Endodermal cell (in vitro differentiated cells): ENCODE results near the gene DBNDD2. TPM values are rescaled to one million over a fixed set of nuclear protein-coding genes. Genes with fewer than 3 reads are reported as not detected.

Experiments used
- DNase-seq: peaks from one replicate; pipeline ENCODE4 v3.0.0-alpha.2; 2017
- H3K27ac ChIP-seq: 2 replicates; pipeline ENCODE4 v1.5.1; 2013; ENCODE audit warnings: mild to moderate bottlenecking, low read depth, low read length, moderate library complexity
- H3K27me3 ChIP-seq: 2 replicates; pipeline ENCODE4 v1.6.1; 2013; ENCODE audit warnings: mild to moderate bottlenecking, low read length, moderate library complexity; ENCODE audit not compliant: insufficient read depth, control insufficient read depth, poor library complexity, severe bottlenecking
- H3K36me3 ChIP-seq: 2 replicates; pipeline ENCODE4 v1.7.0; 2013; ENCODE audit warnings: mild to moderate bottlenecking, low read length, moderate library complexity; ENCODE audit not compliant: control insufficient read depth, insufficient read depth
- H3K4me1 ChIP-seq: one replicate; pipeline ENCODE4 v1.7.0; 2013; ENCODE audit warnings: low read length; ENCODE audit not compliant: control insufficient read depth, insufficient read depth
- H3K4me3 ChIP-seq: 2 replicates; pipeline ENCODE4 v1.5.1; 2013; ENCODE audit warnings: mild to moderate bottlenecking, low read length, moderate library complexity
- H3K9ac ChIP-seq: 2 replicates; pipeline ENCODE4 v1.6.1; 2013; ENCODE audit warnings: mild to moderate bottlenecking, low read length, moderate library complexity; ENCODE audit not compliant: poor library complexity, severe bottlenecking; ENCODE audit errors: extremely low read depth
- H3K9me3 ChIP-seq: 2 replicates; pipeline ENCODE4 v1.6.1; 2013; ENCODE audit warnings: mild to moderate bottlenecking, low read length, moderate library complexity; ENCODE audit not compliant: control insufficient read depth
- H3K27ac Mint-ChIP-seq: 2 replicates; pipeline ENCODE4 v1.8.0; 2020; ENCODE audit warnings: mixed read lengths
- H3K27me3 Mint-ChIP-seq: 2 replicates; pipeline ENCODE4 v1.8.0; 2021; ENCODE audit warnings: mild to moderate bottlenecking, mixed read lengths; ENCODE audit not compliant: insufficient read depth
- H3K36me3 Mint-ChIP-seq: 2 replicates; pipeline ENCODE4 v1.8.0; 2020; ENCODE audit warnings: low read depth, mixed read lengths
- H3K4me1 Mint-ChIP-seq: 2 replicates; pipeline ENCODE4 v1.8.0; 2020; ENCODE audit warnings: mixed read lengths
- H3K4me3 Mint-ChIP-seq: 2 replicates; pipeline ENCODE4 v1.8.0; 2020; ENCODE audit warnings: mild to moderate bottlenecking, moderate library complexity, mixed read lengths
- H3K9me3 Mint-ChIP-seq: 2 replicates; pipeline ENCODE4 v1.8.0; 2020; ENCODE audit warnings: mild to moderate bottlenecking, mixed read lengths
- WGBS, 2 experiments: methylation state at CpG; one replicate each; pipeline versions ENCODE4 v1.1.5 to v1.1.7; 2013; ENCODE audit warnings: missing lambda C conversion rate in 2 of 2, mixed read lengths in 1 of 2; ENCODE audit not compliant: insufficient coverage in 1 of 2, insufficient read length in 1 of 2; 5-methylcytosine and 5-hydroxymethylcytosine counted together
- total RNA-seq, 2 donors: library from RNA; stranded (reverse); fragmentation: NEBNext Ultra II Directional in 1 of 2; extraction: Animal tissue kit (Norgen Biotek cat#: 25700) in 1 of 2; gene quantifications; 2 replicates in 1 of 2; 3 replicates in 1 of 2; pipeline ENCODE4 v1.2.1, GENCODE V29; 2021
- TF ChIP-seq, protein P1 (sequence below): fragments of 200-600 bp; sonication (generic); conservative IDR thresholded peaks from 2 replicates; pipeline ENCODE4 v1.5.0; 2021; ENCODE audit warnings: antibody characterized with exemption, mild to moderate bottlenecking

Gene DBNDD2
- total RNA-seq, 2 donors from 2014 or later = 63.2 to 69.1 TPM

DNA sequence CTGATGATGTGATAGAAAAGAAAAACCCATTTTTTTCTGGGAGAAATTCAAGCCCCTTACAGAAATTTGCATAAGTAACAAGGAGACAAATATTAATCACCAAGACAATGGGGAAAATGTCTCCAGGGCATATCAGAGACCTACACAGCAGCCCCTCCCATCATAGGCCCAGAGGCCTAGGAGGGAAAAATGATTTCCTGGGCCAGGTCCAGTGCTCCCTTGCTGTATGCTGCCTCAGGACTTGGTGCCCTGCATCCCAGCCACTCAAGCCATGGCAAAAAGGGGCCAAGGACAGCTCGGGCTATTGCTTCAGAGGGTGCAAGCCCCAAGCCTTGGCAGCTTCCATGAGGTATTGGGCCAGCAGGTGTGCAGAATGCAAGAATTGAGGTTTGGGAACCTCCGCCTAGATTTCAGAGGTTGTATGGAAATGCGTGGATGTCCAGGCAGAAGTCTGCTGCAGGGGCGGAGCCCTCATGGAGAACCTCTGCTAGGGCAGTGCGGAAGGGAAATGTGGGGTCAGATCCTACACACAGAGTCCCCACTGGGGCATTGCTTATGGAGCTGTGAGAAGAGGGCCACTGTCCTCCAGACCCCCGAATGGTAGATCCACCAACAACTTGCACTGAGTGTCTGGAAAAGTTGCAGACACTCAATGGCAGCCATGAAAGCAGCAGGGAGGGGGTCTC is 7.6 kb upstream of the DBNDD2 start:
- Mint-ChIP-seq H3K36me3 (peaks cover 26% of the 10 kb centered on the region), H3K4me1 (peaks cover 3% of the 10 kb centered on the region), H3K27ac (no peak overlapping the region), H3K9me3 (peaks cover 38% of the 10 kb centered on the region), H3K27me3 (peaks cover 30% of the 10 kb centered on the region), H3K4me3 (no peak overlapping the region)
- no peak overlapping the region for H3K9ac ChIP-seq
- WGBS, 2 experiments = 92 to 100% methylated on average over 2 to 6 of the region's 6 CpGs
- H3K27me3 ChIP-seq = no peaks in the 10 kb centered on the region
- H3K36me3 ChIP-seq = peaks cover 9% of the 10 kb centered on the region
- TF ChIP-seq, protein P1, sequence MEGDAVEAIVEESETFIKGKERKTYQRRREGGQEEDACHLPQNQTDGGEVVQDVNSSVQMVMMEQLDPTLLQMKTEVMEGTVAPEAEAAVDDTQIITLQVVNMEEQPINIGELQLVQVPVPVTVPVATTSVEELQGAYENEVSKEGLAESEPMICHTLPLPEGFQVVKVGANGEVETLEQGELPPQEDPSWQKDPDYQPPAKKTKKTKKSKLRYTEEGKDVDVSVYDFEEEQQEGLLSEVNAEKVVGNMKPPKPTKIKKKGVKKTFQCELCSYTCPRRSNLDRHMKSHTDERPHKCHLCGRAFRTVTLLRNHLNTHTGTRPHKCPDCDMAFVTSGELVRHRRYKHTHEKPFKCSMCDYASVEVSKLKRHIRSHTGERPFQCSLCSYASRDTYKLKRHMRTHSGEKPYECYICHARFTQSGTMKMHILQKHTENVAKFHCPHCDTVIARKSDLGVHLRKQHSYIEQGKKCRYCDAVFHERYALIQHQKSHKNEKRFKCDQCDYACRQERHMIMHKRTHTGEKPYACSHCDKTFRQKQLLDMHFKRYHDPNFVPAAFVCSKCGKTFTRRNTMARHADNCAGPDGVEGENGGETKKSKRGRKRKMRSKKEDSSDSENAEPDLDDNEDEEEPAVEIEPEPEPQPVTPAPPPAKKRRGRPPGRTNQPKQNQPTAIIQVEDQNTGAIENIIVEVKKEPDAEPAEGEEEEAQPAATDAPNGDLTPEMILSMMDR = no peak
- H3K4me1 ChIP-seq = no peaks in the 10 kb centered on the region
- no peak for DNase-seq
- H3K9me3 ChIP-seq = peaks cover 58% of the 10 kb centered on the region
- H3K27ac ChIP-seq = no peak overlapping the region
- peak overlapping the region; percentile 53 for H3K4me3 ChIP-seq

- no peaks in the 10 kb centered on the region for H3K27me3 ChIP-seq
- Mint-ChIP-seq H3K36me3 (peaks cover 26% of the 10 kb centered on the region), H3K9me3 (peaks cover 38% of the 10 kb centered on the region), H3K4me1 (peaks cover 9% of the 10 kb centered on the region), H3K4me3 (no peak overlapping the region), H3K27me3 (peaks cover 37% of the 10 kb centered on the region), H3K27ac (no peak overlapping the region)
- no peak overlapping the region for H3K9ac ChIP-seq
- TF ChIP-seq, protein P1 = no peak
- WGBS, 2 experiments = 95% methylated on average over 1 of the region's 1 CpG; no CpG with 5 or more reads in 1 of the 2 experiments
- H3K4me3 ChIP-seq = no peak overlapping the region
- H3K36me3 ChIP-seq = peaks cover 11% of the 10 kb centered on the region
- no peak overlapping the region for H3K27ac ChIP-seq
- DNase-seq = no peak
- H3K4me1 ChIP-seq = no peaks in the 10 kb centered on the region
- H3K9me3 ChIP-seq = peaks cover 51% of the 10 kb centered on the region
Observed at GRCh38 chr20:45402946-45403345, 5.1 kb upstream of the DBNDD2 start.

GRCh38 chr20:45404438-45404837 is 3.7 kb upstream of the DBNDD2 start:
- 100% methylated on average over 1 of the region's 1 CpG; no CpG with 5 or more reads in 1 of the 2 experiments for WGBS, 2 experiments
- no peaks in the 10 kb centered on the region for H3K27me3 ChIP-seq
- peaks cover 32% of the 10 kb centered on the region for H3K36me3 Mint-ChIP-seq
- peaks cover 33% of the 10 kb centered on the region for H3K27me3 Mint-ChIP-seq
- no peak overlapping the region for H3K4me3 ChIP-seq
- H3K9me3 ChIP-seq = peaks cover 41% of the 10 kb centered on the region
- H3K4me3 Mint-ChIP-seq = peak overlapping the region; percentile 82
- no peak overlapping the region for H3K27ac Mint-ChIP-seq
- TF ChIP-seq, protein P1 = no peak
- peaks cover 4% of the 10 kb centered on the region for H3K4me1 ChIP-seq
- no peak overlapping the region for H3K9ac ChIP-seq
- peaks cover 30% of the 10 kb centered on the region for H3K9me3 Mint-ChIP-seq
- DNase-seq = no peak
- H3K4me1 Mint-ChIP-seq = peaks cover 11% of the 10 kb centered on the region
- no peak overlapping the region for H3K27ac ChIP-seq
- peaks cover 25% of the 10 kb centered on the region for H3K36me3 ChIP-seq
